Activated CD8-positive, alpha-beta T cell treated with anti-CD3 and anti-CD28 coated beads, Interleukin-2, amount 10 ng/mL, durations not matched to agents 7 days and 5 days (primary cell): ENCODE measurements around the gene IGF2BP2. TPM values are rescaled to one million over a fixed set of nuclear protein-coding genes. Genes with fewer than 3 reads are reported as not detected.

Source experiments
- ATAC-seq: fragments of 150-1000 bp; cut with Tn5 transposase; one replicate; pipeline ENCODE4 v1.10.0; 2021; ENCODE audit warnings: moderate library complexity
- CTCF ChIA-PET: fragments of 350-600 bp; sonication (Branson Sonifier 250); formaldehyde crosslinking; loops from one replicate; lab custom pipeline; 2021; ENCODE audit warnings: antibody characterized with exemption; lab: Charles Lee
- POLR2A ChIA-PET: fragments of 350-600 bp; sonication (Branson Sonifier 250); formaldehyde crosslinking; loops from one replicate; lab custom pipeline; 2021; ENCODE audit warnings: antibody characterized with exemption; lab: Charles Lee
- DNase-seq: peaks from one replicate; pipeline ENCODE4 v3.0.0-alpha.2; 2020
- H3K27ac Mint-ChIP-seq: one replicate; pipeline ENCODE4 v1.8.0; 2021; ENCODE audit warnings: mild to moderate bottlenecking, mixed read lengths
- H3K27me3 Mint-ChIP-seq: one replicate; pipeline ENCODE4 v1.8.0; 2021; ENCODE audit warnings: low read depth, mixed read lengths
- H3K36me3 Mint-ChIP-seq: one replicate; pipeline ENCODE4 v1.8.0; 2021; ENCODE audit warnings: low read depth, mixed read lengths
- H3K4me1 Mint-ChIP-seq: one replicate; pipeline ENCODE4 v1.8.0; 2021; ENCODE audit warnings: low read depth, mixed read lengths
- H3K4me3 Mint-ChIP-seq: one replicate; pipeline ENCODE4 v1.8.0; 2021; ENCODE audit warnings: mild to moderate bottlenecking, mixed read lengths
- H3K9me3 Mint-ChIP-seq: one replicate; pipeline ENCODE4 v1.8.0; 2022; ENCODE audit warnings: mixed read lengths; ENCODE audit not compliant: insufficient read depth
- microRNA-seq: library from miRNA; unstranded; fragments of <30 nt; microRNA quantifications from one replicate; pipeline ENCODE4 v1.2.0, GENCODE V29; 2022
- total RNA-seq, 2 experiments: library from RNA; stranded (reverse); gene quantifications; one replicate each; pipeline ENCODE4 v1.2.3, GENCODE V29; 2021

The IGF2BP2 gene
- total RNA-seq, 2 experiments from 2014 or later, result 0.21 to 0.32 TPM

- Mint-ChIP-seq H3K36me3 (peaks cover 19% of the 10 kb centered on the region), H3K27me3 (no peaks in the 10 kb centered on the region), H3K4me1 (peaks cover 7% of the 10 kb centered on the region), H3K4me3 (no peak overlapping the region), H3K27ac (no peak overlapping the region), H3K9me3 (no peaks in the 10 kb centered on the region)
- POLR2A ChIA-PET, result no interaction called here
- DNase-seq (no peak), ATAC-seq (no peak)
- CTCF ChIA-PET, result interaction anchor here (1.3 kb wide), 1 partner anchor 66 kb away, joined by 3 read pairs; no protein-coding TSS in a partner anchor
These were observed 230.8 kb downstream of the IGF2BP2 start for GRCh38 chr3:185594073-185594472.

Small RNA genes lying within 50 kb of the gene (microRNA-seq; reads per million reads assigned to microRNA genes)
- gene MIR548AQ, result not detected

Other genes starting within 250 kb of the IGF2BP2 start
- 10 to 100 TPM; 27.5 to 28.9 TPM for gene SENP2, start 238.7 kb downstream of the IGF2BP2 start, total RNA-seq
- 100 to 1,000 TPM; 271 to 277 TPM for gene TRA2B, start 113.0 kb upstream of the IGF2BP2 start, total RNA-seq